ENCODE results near the gene SLC39A13.
"Not testable (repeated sequence)": the region's sequence is repeated elsewhere in the genome, so short reads cannot be mapped to it uniquely, and the experiment has no call there.

Gene SLC39A13

GRCh38 chr11:47453365-47453764, 45.0 kb downstream of the SLC39A13 start:
- in situ Hi-C loops (cut with MboI; ENCODE audit: low sequenced_read_pairs) = no loop called here
- DNase-seq (ENCODE audit: low spot score in 2 of 2) = no peak
- no peaks in the 10 kb centered on the region for H3K27me3 ChIP-seq (ENCODE audit: low read depth)
- H3K36me3 ChIP-seq (replicated peaks) = no peaks in the 10 kb centered on the region
- no peak overlapping the region for H3K4me3 ChIP-seq
- no peaks in the 10 kb centered on the region for H3K4me1 ChIP-seq
- no peaks in the 10 kb centered on the region for H3K9me3 ChIP-seq

GRCh38 chr11:47454258-47454671, 45.9 kb downstream of the SLC39A13 start:
- H3K36me3 ChIP-seq (replicated peaks); H3K4me3 ChIP-seq; in situ Hi-C loops (cut with MboI; ENCODE audit: low sequenced_read_pairs); H3K9me3 ChIP-seq; H3K4me1 ChIP-seq; H3K27me3 ChIP-seq (ENCODE audit: low read depth): not testable (repeated sequence)
- peak; percentile 76 to 82 for DNase-seq (ENCODE audit: low spot score in 2 of 2)

DNA sequence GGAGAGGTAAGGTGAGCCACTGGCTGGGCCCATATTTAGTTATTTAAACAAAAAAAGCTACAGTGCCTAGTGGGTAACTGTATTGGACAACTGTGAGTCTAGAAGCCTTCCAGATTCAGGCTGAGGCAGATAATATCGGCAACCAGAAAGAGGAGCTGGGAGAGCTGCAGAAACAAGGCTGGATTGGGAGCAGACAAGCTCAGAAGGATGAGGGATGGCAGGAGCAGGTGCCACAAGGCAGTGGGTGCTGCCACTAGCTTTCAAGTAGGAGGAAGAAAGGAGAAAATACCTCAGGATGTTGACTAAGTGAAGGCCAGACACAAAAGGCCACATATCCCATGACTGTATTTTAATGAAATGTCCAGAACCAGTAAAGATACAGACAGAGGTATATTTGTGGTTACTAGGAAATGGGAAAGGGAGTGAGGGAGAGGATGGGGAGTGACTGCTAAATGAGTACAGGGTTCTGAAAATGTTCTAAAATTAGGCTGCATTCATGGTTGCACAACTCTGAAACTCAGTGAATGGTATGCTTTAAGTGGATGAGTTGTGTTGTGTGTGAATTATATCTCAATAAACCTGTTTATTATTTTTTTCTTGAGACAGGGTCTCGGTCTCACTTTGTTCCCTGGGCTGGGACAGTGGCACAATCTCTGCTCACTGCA, 52.3 kb downstream of the SLC39A13 start:
- Histone ChIP-seq H3K36me3 (replicated peaks) (peaks cover 13% of the 10 kb centered on the region), H3K9me3 (no peaks in the 10 kb centered on the region), H3K4me1 (peaks cover 5% of the 10 kb centered on the region), H3K27me3 (ENCODE audit: low read depth) (no peaks in the 10 kb centered on the region), H3K4me3 (no peak overlapping the region)
- no peak for DNase-seq (ENCODE audit: low spot score in 2 of 2)
- in situ Hi-C loops (cut with MboI; ENCODE audit: low sequenced_read_pairs) = no loop called here

DNA sequence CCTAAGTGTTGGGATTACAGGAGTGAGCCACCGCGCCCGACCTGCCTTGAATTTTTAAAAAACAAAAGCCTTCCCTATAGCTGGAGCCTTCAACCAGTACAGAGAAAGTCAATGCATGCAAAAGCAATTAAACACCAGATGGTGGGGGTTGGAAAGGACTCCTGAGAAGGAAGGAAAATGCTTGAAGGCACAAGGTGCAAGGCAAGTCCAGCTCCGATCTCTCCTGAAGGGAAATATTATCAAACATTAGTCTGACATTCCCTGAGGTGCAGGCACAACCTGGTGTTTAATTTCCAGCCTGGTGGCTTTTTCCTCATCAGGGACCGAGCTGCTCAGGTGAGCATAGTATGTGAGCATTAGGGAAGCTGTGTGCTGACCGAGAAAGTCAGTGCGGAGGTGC, 53.5 kb downstream of the SLC39A13 start:
- H3K4me3 ChIP-seq = no peak overlapping the region
- H3K36me3 ChIP-seq (replicated peaks) = peaks cover 15% of the 10 kb centered on the region
- no peak for DNase-seq (ENCODE audit: low spot score in 2 of 2)
- in situ Hi-C loops (cut with MboI; ENCODE audit: low sequenced_read_pairs) = no loop called here
- H3K4me1 ChIP-seq = peaks cover 5% of the 10 kb centered on the region
- H3K9me3 ChIP-seq = no peaks in the 10 kb centered on the region
- no peaks in the 10 kb centered on the region for H3K27me3 ChIP-seq (ENCODE audit: low read depth)

- in situ Hi-C loops (cut with MboI; ENCODE audit: low sequenced_read_pairs) = no loop called here
Observed at GRCh38 chr11:47464483-47464882, 56.1 kb downstream of the SLC39A13 start.

More at GRCh38 chr11:47464483-47464882, 56.1 kb downstream of the SLC39A13 start:
- H3K27me3 ChIP-seq (ENCODE audit: low read depth) = no peaks in the 10 kb centered on the region
- H3K36me3 ChIP-seq (replicated peaks) = peaks cover 24% of the 10 kb centered on the region
- DNase-seq (ENCODE audit: low spot score in 2 of 2) = peak; percentile 38 to 81
- H3K4me1 ChIP-seq = peaks cover 5% of the 10 kb centered on the region
- no peaks in the 10 kb centered on the region for H3K9me3 ChIP-seq
- H3K4me3 ChIP-seq = no peak overlapping the region

Measured in HAP-1 (cell line).